GM18873 (cell line): ENCODE measurements around the gene AMOTL1.
"Not testable (repeated sequence)": the region's sequence is repeated elsewhere in the genome, so short reads cannot be mapped to it uniquely, and the experiment has no call there.

Source experiments
- ATAC-seq: cut with Tn5 transposase; IDR thresholded peaks from one replicate; pipeline ENCODE4 v1.9.1; 2021; ENCODE audit warnings: mild to moderate bottlenecking, moderate library complexity, moderate number of reproducible peaks; ENCODE audit not compliant: unreplicated experiment, low FRiP score

The AMOTL1 gene

GRCh38 chr11:94910779-94911178, 142.6 kb downstream of the AMOTL1 start:
- ATAC-seq, result no peak

- ATAC-seq, result no peak
These were observed 144.7 kb downstream of the AMOTL1 start for GRCh38 chr11:94912806-94913205.

GRCh38 chr11:94913718-94914394, 145.7 kb downstream of the AMOTL1 start:
- not testable (repeated sequence) for ATAC-seq

- ATAC-seq, result no peak
These were observed 152.2 kb downstream of the AMOTL1 start for GRCh38 chr11:94920311-94920710.

- no peak for ATAC-seq
These were observed 154.3 kb downstream of the AMOTL1 start for GRCh38 chr11:94922321-94923003.

- ATAC-seq, result no peak
These were observed 154.8 kb downstream of the AMOTL1 start for GRCh38 chr11:94923004-94923334.

- no peak for ATAC-seq
These were observed 156.0 kb downstream of the AMOTL1 start for GRCh38 chr11:94924171-94924572.

- no peak for ATAC-seq
These were observed 156.5 kb downstream of the AMOTL1 start for GRCh38 chr11:94924612-94925011.

GRCh38 chr11:94925422-94926270, 157.5 kb downstream of the AMOTL1 start:
- peak; percentile 75 for ATAC-seq

GRCh38 chr11:94926271-94926625, 158.1 kb downstream of the AMOTL1 start:
- peak; percentile 3 for ATAC-seq
